NCI-H2029 (cell line): ENCODE data around the gene TBX15.
"Not testable (repeated sequence)": the region's sequence is repeated elsewhere in the genome, so short reads cannot be mapped to it uniquely, and the experiment has no call there.

Experiments used
- DNase-seq: peaks from one replicate; lab custom pipeline; 2025; lab: John Stamatoyannopoulos, UW

TBX15 gene

DNA sequence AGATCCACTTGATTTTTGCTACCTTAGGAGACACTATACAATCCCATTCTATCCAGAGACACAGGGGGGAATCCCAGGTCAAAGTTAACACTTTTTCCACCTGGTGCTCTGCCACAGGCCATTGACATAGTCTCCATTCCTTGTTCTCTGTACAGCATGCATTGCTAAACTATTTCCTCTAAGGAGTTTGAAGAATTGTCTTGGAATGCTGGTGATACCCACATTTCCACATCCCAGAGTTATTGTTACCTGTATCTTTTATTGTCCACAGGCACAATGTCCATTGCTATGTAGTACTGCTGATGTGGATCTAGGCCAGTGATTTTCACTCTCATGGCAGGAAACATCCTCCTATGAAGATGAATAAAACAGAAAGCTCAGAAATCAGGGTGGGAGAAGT lies 61.9 kb downstream of the TBX15 start:
- no peak for DNase-seq

DNA sequence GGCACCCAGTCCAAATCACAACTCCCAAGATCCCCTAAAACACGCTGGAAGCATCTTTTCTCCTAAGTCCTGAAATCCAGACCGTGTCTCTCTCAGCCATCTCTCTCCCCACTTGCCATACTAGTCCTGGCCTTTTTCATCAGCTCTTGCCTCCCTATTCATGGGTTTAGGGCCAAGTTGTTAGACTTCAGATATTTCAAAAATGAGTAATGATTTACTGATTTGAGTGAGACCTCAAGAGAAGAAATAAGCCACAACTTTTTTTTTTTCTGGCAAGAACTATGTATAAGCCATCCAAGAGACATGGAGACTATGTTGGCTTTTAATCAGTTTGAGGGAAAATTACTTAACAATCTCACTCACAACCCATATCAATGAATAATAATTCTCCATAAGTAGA lies 62.5 kb downstream of the TBX15 start:
- DNase-seq, result no peak

GRCh38 chr1:118923319-118923718 lies 64.8 kb downstream of the TBX15 start:
- DNase-seq, result no peak

DNA sequence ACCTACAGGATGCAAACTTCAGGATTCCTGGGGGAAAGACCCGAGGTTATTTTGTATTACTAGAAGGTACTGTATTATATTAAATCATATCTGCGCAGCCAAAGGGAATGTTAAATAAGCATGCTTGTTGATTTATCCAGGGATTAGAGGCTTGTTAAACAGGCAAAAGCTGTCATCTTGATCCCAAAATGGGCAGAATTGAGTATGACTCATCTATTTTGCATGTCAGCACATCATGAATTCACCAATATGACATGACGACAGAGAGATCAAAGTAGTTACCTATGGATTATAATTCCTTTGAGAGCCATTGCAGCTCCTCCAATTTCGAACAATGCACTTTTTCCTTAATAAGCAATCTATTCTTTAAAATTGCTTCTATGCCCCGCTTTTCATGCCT lies 66.1 kb downstream of the TBX15 start:
- DNase-seq, result no peak

DNA sequence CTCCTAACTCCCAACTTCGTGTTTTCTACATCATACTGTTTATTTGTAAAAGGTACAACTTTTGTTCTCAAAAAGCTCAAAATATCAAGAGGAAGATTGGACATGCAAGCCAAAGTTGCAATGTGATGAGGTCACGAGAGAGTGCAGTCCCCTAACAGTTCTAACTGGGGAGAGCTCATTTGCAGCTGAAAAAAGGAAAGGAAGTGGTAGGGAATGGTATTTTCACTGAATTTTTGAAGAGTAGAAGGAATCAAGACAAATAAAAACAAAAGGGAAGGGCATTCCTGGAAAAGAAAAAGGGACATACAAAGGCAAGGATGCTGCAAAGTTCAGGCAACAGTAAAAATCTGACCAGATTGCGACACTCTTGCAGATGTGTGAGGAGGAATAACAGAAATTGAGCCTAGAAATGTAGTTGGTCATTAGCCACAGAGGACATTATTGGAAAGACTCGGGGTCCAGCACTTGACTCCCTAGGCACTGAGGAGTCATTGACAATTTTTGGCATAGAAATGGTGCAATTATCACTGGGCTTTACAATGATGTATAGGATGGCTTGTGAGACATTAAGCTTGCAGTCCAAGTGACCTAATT lies 67.9 kb downstream of the TBX15 start:
- no peak for DNase-seq

DNA sequence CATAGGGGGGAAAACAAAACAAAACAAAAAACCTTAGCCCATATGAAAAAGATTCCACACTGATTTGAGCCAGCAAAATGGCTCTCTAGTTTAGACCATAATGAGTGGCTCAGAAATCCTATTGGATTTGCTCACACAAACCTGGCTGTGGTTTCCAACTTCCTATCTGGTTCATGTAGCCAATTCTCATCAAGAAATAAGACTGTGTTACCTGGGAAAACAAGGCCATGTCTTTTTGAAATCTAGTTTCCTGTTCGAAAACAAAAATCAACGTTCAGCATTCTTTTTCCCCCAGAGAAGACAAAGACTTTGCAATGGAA lies 69.2 kb downstream of the TBX15 start:
- DNase-seq, result no peak

- DNase-seq, result no peak
Measured at GRCh38 chr1:118918230-118918939, 69.8 kb downstream of the TBX15 start.

GRCh38 chr1:118916346-118916745 lies 71.8 kb downstream of the TBX15 start:
- DNase-seq, result not testable (repeated sequence)

- DNase-seq, result no peak
Measured at GRCh38 chr1:118914379-118915161, 73.6 kb downstream of the TBX15 start.

DNA sequence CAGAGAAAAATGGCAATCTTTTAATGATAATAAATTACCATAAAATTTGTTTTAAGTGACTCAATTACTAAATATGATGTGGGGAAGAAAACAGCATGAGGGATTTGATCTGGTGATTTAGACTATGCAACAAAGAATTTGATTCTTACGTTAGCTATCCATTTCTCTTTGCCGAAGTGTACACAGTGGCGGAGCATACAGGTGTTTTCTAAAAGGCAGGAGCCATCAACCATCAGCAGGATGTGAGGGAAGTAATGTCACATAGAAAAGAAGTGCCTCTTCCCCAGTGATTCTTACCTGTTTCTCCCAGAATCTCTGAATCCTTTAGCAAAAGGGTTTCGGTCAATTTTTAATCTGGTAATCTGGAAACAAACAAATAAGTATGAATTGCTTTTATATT lies 74.3 kb downstream of the TBX15 start:
- DNase-seq, result no peak

- no peak for DNase-seq
Measured at GRCh38 chr1:118912574-118912973, 75.6 kb downstream of the TBX15 start.

GRCh38 chr1:118911571-118911970 lies 76.6 kb downstream of the TBX15 start:
- DNase-seq, result no peak

DNA sequence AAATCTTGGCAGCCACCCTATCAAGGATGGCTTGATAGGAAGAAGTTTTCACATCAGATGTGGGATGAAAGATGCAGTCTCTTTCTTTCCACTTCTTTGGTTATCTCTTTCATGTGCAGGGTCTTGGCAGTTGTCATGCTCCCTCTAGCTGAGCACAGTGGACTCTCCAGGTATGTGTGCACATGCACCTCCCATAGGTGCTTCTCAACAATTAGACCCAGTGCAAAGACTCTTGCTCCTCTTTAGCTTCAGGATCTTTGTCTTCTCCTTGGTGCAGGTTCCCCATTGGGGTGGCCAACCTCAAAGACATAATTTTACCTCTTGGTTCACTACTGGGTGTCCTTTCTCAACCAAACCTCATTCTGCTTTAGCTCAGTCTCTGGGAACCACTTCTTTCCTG lies 80.7 kb downstream of the TBX15 start:
- DNase-seq, result no peak

GRCh38 chr1:118905671-118906070 lies 82.5 kb downstream of the TBX15 start:
- no peak for DNase-seq

DNA sequence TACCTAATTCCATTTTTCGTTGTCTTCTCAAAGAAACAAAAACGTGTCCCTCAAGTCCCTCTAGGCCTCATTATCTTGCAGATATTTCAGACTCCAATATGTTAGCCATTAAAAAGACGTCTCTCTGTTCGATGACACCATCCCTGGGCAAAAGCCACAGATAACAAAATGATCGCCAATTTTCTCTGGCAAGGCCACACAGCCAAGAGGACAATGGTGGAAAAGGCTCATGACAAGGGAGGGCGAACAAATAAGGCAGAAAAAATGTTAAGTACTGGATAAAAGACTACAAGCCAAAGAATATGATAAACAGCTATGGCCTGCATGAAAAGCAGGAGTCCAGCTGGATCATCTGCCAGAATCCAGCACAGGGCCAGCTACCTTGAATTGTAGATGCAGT lies 82.9 kb downstream of the TBX15 start:
- DNase-seq, result no peak

GRCh38 chr1:118902711-118903191 lies 85.4 kb downstream of the TBX15 start:
- DNase-seq, result no peak

DNA sequence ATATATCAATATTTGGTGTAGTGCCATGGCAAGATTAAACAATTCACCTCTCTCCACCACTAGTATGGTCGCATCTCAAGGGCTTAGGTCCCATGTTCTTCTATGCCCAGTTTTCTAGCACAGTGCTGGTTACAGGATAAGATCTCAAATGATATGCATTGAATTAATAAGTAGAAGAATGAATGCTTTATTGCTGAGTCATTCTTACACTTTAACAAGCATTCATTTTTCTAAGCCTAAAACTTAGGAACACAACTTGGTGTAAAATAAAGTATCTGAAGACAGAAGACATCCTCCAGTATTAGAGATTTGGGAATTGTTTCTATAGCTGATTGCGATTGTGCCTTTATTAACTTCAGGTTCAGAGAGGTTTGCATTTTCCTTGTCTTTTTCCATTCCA lies 85.8 kb downstream of the TBX15 start:
- no peak for DNase-seq

DNA sequence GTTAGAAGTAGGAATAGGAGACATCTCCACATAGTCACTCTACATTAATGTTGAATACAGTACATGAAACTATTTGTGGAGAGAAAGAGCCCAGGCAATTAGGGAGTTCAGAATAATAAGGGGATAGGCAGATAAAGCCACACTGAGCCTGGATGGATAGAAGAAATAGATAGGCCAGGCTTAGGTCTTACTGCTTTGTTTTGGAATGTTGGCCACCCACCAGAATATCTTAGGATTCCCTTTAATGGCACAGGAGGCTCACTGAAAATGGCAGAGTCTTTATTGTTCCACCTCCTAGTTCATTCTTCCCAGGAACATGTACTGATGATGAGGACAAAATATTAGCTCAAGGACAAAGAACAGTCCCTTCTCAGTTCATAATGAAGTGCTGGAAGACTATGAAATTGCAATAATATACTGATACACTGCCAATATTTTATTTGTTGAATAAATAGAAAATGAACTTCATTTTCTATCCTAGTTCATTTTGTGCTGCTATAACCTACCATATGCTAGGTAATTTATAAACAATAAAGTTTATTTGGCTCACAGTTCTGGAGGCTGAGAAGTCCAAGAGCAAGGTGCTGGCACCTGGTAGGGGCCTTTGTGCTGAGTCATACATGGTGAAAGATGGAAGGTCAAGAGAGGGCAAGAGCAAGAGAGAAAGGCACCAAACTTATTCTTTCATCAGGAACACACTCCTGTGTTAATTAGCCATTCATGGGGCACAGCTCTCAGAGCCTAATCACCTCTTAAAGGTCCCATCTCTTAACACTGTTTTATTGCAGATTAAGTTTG lies 87.3 kb downstream of the TBX15 start:
- no peak for DNase-seq

DNA sequence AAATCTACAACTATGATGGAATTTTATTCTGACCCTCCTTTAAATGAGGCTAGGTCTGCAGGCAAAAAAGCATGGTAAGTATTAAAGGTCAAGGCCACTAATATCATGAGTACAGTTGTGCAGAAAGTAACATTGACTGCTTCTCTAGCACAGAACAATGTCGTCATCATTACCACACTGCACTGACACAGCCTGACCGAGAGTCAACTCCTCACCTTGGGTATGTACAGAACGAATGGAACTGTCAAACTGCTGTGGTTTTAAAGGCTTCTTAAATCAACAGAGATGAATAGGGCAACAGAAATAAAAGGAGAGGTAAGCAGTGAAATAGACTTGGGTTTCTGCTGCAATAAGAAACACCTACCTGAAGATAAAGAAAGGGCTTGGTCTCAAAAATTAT lies 88.8 kb downstream of the TBX15 start:
- no peak for DNase-seq

- DNase-seq, result peak; percentile 2
Measured at GRCh38 chr1:118898712-118899111, 89.4 kb downstream of the TBX15 start.

GRCh38 chr1:118896416-118896815 lies 91.7 kb downstream of the TBX15 start:
- no peak for DNase-seq

- DNase-seq, result no peak
Measured at GRCh38 chr1:118894836-118895235, 93.3 kb downstream of the TBX15 start.
